ENCODE results near the gene ZCCHC24. TPM values are rescaled to one million over a fixed set of nuclear protein-coding genes. Genes with fewer than 3 reads are reported as not detected.

Gene ZCCHC24
- total and polyA plus RNA-seq, 2 of the 8 experiments (the other 6 are each of a cell fraction or from before 2014, with no cell fraction given), result 3.9 to 6.9 TPM

- TF ChIP-seq CHD7 (IDR thresholded peaks at IDR 0.05; ENCODE audit: insufficient replicate concordance, low read length) (no peak), BACH1 (IDR thresholded peaks at IDR 0.05; ENCODE audit: low read length) (no peak), KDM1A (IDR thresholded peaks at IDR 0.05; ENCODE audit: borderline replicate concordance, low read length) (no peak), CTBP2 (IDR thresholded peaks at IDR 0.05; ENCODE audit: borderline replicate concordance, insufficient read depth, insufficient read length, low read length) (no peak), RBBP5 (IDR thresholded peaks at IDR 0.05; ENCODE audit: borderline replicate concordance, low read depth, low read length) (no peak), TCF12 (IDR thresholded peaks at IDR 0.05; ENCODE audit: low read depth, low read length) (no peak), RFX5 (IDR thresholded peaks at IDR 0.05; ENCODE audit: borderline replicate concordance, low read depth, low read length) (no peak)
Measured at GRCh38 chr10:79386637-79387465, 58.6 kb downstream of the ZCCHC24 start (continued).
